ENCODE results near the gene TRMT10C.

GRCh38 chr3:101577286-101577685 lies 15.6 kb downstream of the TRMT10C start:
- TF ChIP-seq CTCF (conservative IDR thresholded peaks at IDR 0.05) (no peak), EZH2 (IDR thresholded peaks at IDR 0.05; ENCODE audit: low read depth) (no peak)

Data from PC-9 (cell line).